ENCODE measurements around the gene CGN. TPM values are rescaled to one million over a fixed set of nuclear protein-coding genes. Genes with fewer than 3 reads are reported as not detected.

The CGN gene
- total and polyA plus RNA-seq, 2 donors (not counting 1 experiment from before 2014, with no cell fraction given): 0.22 to 0.81 TPM

- H3K9me3 Mint-ChIP-seq (ENCODE audit: insufficient read depth): no peaks in the 10 kb centered on the region
- DNase-seq: no peak
- no peak overlapping the region for H3K4me3 Mint-ChIP-seq
These were observed 31.5 kb downstream of the CGN start for GRCh38 chr1:151542710-151543129.

DNA sequence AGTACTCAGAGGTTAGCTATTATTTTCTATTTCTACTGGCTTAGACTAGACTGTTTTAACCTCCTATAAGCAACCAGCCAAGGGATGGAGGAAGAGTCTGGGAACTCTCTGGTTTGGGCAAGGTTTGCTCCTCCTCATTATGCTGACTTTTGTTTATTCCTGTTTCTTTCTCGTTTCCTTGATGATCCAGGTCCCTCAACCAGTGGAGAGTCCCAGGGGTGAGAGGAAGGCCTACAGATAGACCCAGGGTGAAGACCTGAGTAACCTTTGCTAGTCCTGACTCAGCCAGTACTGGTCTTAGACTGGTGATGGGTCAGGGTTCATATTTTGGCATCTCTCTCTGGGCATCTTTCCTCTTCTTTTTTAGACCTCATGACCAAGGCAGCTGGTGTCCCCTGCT lies 34.4 kb downstream of the CGN start:
- TF ChIP-seq, protein P1, sequence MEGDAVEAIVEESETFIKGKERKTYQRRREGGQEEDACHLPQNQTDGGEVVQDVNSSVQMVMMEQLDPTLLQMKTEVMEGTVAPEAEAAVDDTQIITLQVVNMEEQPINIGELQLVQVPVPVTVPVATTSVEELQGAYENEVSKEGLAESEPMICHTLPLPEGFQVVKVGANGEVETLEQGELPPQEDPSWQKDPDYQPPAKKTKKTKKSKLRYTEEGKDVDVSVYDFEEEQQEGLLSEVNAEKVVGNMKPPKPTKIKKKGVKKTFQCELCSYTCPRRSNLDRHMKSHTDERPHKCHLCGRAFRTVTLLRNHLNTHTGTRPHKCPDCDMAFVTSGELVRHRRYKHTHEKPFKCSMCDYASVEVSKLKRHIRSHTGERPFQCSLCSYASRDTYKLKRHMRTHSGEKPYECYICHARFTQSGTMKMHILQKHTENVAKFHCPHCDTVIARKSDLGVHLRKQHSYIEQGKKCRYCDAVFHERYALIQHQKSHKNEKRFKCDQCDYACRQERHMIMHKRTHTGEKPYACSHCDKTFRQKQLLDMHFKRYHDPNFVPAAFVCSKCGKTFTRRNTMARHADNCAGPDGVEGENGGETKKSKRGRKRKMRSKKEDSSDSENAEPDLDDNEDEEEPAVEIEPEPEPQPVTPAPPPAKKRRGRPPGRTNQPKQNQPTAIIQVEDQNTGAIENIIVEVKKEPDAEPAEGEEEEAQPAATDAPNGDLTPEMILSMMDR (IDR thresholded peaks at IDR 0.05): no peak
- TF ChIP-seq EZH2 (IDR thresholded peaks at IDR 0.05; ENCODE audit: borderline replicate concordance, insufficient read depth, low read depth, low read length, poor library complexity, severe bottlenecking): no peak
- H3K9me3 Mint-ChIP-seq (ENCODE audit: insufficient read depth): no peaks in the 10 kb centered on the region
- Histone ChIP-seq H3K4me3 (ENCODE audit: control extremely low read depth in 1 of 5, extremely low read depth in 1 of 5, insufficient read depth in 1 of 5, low read depth in 2 of 5, low read length in 4 of 5) (no peak overlapping the region), H2AFZ (ENCODE audit: insufficient read depth, low read depth, low read length, poor library complexity, severe bottlenecking) (no peak overlapping the region), H3K9me3 (ENCODE audit: control extremely low read depth in 1 of 3, control insufficient read depth in 2 of 3, insufficient read depth in 1 of 3, low read length in 2 of 3) (no peaks in the 10 kb centered on the region), H3K4me2 (replicated peaks; ENCODE audit: low read depth, low read length, poor library complexity, severe bottlenecking) (no peak overlapping the region), H3K36me3 (replicated peaks in 1 of 2; ENCODE audit: control extremely low read depth in 1 of 2, control insufficient read depth in 1 of 2, extremely low read depth in 1 of 2, insufficient read depth in 2 of 2, low read length in 1 of 2) (no peaks in the 10 kb centered on the region), H3K27me3 (replicated peaks in 1 of 4; ENCODE audit: control extremely low read depth in 1 of 4, control insufficient read depth in 3 of 4, insufficient read depth in 4 of 4, low read length in 3 of 4) (peaks cover 0 to 25% (median 10%) of the 10 kb centered on the region in 4 experiments), H3K79me2 (ENCODE audit: control insufficient read depth, insufficient read depth, low read length) (no peaks in the 10 kb centered on the region), H3K4me1 (ENCODE audit: control insufficient read depth in 2 of 2, insufficient read depth in 2 of 2, low read length in 2 of 2) (peaks cover 8 to 11% of the 10 kb centered on the region in 2 donors), H4K20me1 (ENCODE audit: control insufficient read depth, insufficient read depth, low read length, poor library complexity, severe bottlenecking) (no peaks in the 10 kb centered on the region), H3K27ac (ENCODE audit: low read length in 2 of 2) (no peak overlapping the region), H3K9ac (ENCODE audit: low read length) (no peak overlapping the region)
- peaks cover 10% of the 10 kb centered on the region for H3K4me1 Mint-ChIP-seq
- no peak for DNase-seq
- H3K27me3 Mint-ChIP-seq: peaks cover 18% of the 10 kb centered on the region
- intact Hi-C loops (cut with micrococcal nuclease): no loop called here
- CTCF ChIA-PET: no interaction called here
- POLR2A ChIA-PET: no interaction called here
- no peak overlapping the region for H3K27ac Mint-ChIP-seq
- ATAC-seq (ENCODE audit: low read depth): no peak
- WGBS (ENCODE audit: insufficient coverage): 100% methylated on average over 1 of the region's 1 CpG
- no peak overlapping the region for H3K4me3 Mint-ChIP-seq

More at GRCh38 chr1:151542710-151543129, 31.5 kb downstream of the CGN start:
- H3K27me3 ChIP-seq (replicated peaks in 1 of 4; ENCODE audit: control extremely low read depth in 1 of 4, control insufficient read depth in 3 of 4, insufficient read depth in 4 of 4, low read length in 3 of 4): peaks cover 0 to 25% (median 10%) of the 10 kb centered on the region in 4 experiments
- H3K36me3 ChIP-seq (replicated peaks in 1 of 2; ENCODE audit: control extremely low read depth in 1 of 2, control insufficient read depth in 1 of 2, extremely low read depth in 1 of 2, insufficient read depth in 2 of 2, low read length in 1 of 2): no peaks in the 10 kb centered on the region
- H4K20me1 ChIP-seq (ENCODE audit: control insufficient read depth, insufficient read depth, low read length, poor library complexity, severe bottlenecking): no peaks in the 10 kb centered on the region
- no peak overlapping the region for H3K4me3 ChIP-seq (ENCODE audit: control extremely low read depth in 1 of 5, extremely low read depth in 1 of 5, insufficient read depth in 1 of 5, low read depth in 2 of 5, low read length in 4 of 5)
- no peaks in the 10 kb centered on the region for H3K9me3 ChIP-seq (ENCODE audit: control extremely low read depth in 1 of 3, control insufficient read depth in 2 of 3, insufficient read depth in 1 of 3, low read length in 2 of 3)
- no peak for ATAC-seq (ENCODE audit: low read depth)
- H3K4me1 ChIP-seq (ENCODE audit: control insufficient read depth in 2 of 2, insufficient read depth in 2 of 2, low read length in 2 of 2): peaks cover 15 to 22% of the 10 kb centered on the region in 2 donors
- no peaks in the 10 kb centered on the region for H3K79me2 ChIP-seq (ENCODE audit: control insufficient read depth, insufficient read depth, low read length)
- no peak overlapping the region for H3K4me2 ChIP-seq (replicated peaks; ENCODE audit: low read depth, low read length, poor library complexity, severe bottlenecking)
- no peak overlapping the region for H2AFZ ChIP-seq (ENCODE audit: insufficient read depth, low read depth, low read length, poor library complexity, severe bottlenecking)
- ChIA-PET CTCF (no interaction called here), POLR2A (no interaction called here)
- H3K4me1 Mint-ChIP-seq: peaks cover 19% of the 10 kb centered on the region
- no peak overlapping the region for H3K9ac ChIP-seq (ENCODE audit: low read length)
- TF ChIP-seq, protein P1 (IDR thresholded peaks at IDR 0.05): no peak
- no peak for TF ChIP-seq EZH2 (IDR thresholded peaks at IDR 0.05; ENCODE audit: borderline replicate concordance, insufficient read depth, low read depth, low read length, poor library complexity, severe bottlenecking)
- no peak overlapping the region for H3K27ac Mint-ChIP-seq
- intact Hi-C loops (cut with micrococcal nuclease): no loop called here
- H3K27me3 Mint-ChIP-seq: peaks cover 18% of the 10 kb centered on the region
- H3K27ac ChIP-seq (ENCODE audit: low read length in 2 of 2): no peak overlapping the region
- 100% methylated on average over 2 of the region's 3 CpGs for WGBS (ENCODE audit: insufficient coverage)
